OCI-LY3 (cell line): ENCODE data around the gene ACCS.

ENCODE experiments used
- CTCF ChIP-seq: fragments of 200-600, 300-600 bp; sonication (generic); IDR thresholded peaks from 2 replicates; pipeline ENCODE4 v1.5.1; 2014; ENCODE audit warnings: antibody characterized with exemption, low read length, low read depth
- EZH2phosphoT487 ChIP-seq: fragments of 200-600 bp; shearing (Covaris generic); IDR thresholded peaks from 2 replicates; pipeline ENCODE4 v1.6.1; 2018; ENCODE audit warnings: antibody characterized with exemption, mixed run types, low read depth

GRCh38 chr11:44082645-44083044 is 16.6 kb downstream of the ACCS start:
- TF ChIP-seq CTCF: no peak
- TF ChIP-seq EZH2phosphoT487: no peak
